Fibroblast of skin of right biceps (primary cell): Measurements from ENCODE around the gene TXNL4A.
A peak's percentile ranks its signal among the peaks of the same experiment; 100 is the strongest.

Experiments
- DNase-seq: peaks from one replicate; pipeline ENCODE4 v3.0.0-alpha.2; 2013

TXNL4A gene

DNA sequence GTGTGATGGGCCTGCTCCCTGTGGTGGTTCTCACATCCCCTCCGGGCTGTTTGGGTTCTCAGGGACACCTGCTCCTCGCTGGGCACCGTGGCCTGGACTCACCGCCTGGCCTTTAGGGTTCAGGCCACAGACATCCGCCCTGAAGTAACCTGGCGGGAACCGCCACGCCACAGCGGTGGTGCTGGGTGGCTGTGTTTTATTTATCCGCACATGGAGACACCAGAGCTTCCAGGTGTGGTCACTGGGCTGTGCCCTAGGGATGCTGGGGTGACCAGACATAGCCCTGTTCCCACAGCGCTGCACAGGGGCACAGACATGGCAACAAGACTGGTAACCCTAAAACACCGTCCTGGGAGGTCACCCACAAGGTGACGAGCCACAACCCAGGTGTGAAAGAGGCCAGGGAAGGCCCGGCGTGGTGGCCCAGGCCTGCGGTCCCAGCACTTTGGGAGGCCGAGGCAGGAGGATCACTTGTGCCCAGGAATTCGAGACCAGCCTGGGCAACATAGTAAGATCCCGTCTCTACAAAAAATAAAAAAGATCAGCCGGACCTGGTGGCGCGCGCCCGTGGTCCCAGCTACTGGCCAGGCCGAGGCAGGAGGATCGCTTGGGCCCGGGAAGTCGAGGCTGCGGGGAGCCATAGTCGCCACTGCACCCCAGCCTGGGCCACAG is 24.6 kb downstream of the TXNL4A start:
- no peak for DNase-seq

- no peak for DNase-seq
Observed at GRCh38 chr18:79962835-79963657, 25.3 kb downstream of the TXNL4A start.

- DNase-seq = no peak
Observed at GRCh38 chr18:79962311-79962710, 26.1 kb downstream of the TXNL4A start.

DNA sequence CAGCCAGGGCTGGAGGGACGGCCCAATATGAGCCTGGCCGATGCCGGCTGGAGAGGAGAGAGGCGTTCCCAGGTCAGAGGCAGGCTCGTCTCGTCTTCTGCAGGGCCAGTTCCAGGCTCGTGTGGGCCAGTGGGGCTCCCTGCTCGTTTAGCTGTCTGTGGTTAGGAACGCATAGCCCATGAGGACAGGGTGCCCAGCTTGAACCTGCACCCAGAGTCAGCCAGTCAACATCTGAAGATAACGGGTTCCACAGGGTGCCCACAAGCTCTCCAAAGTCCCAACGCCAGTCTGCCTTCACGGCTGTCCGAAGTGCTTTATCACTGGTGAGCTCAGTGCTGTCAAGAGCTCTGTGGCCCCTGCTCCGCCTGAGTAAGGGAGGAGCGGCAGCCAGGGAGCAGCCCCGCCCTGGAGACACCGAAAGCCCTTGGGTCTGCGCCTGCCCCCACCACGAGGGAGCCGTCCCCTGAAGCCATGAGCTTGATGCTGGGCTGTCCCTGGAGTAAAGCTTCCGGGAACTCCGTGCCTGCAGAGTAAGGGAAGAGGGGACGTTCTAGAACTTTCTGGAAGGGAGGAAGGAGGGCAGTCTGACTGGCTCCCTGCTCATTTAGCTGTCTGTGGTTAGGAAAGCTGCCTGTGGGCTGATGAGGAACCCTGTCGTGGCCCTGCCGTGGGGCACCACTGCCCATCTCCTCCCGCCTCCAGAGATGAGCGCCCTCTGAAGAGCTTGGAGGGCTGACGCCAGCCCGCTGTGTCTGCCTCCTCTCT is 26.7 kb downstream of the TXNL4A start:
- peak; percentile 14 for DNase-seq

DNA sequence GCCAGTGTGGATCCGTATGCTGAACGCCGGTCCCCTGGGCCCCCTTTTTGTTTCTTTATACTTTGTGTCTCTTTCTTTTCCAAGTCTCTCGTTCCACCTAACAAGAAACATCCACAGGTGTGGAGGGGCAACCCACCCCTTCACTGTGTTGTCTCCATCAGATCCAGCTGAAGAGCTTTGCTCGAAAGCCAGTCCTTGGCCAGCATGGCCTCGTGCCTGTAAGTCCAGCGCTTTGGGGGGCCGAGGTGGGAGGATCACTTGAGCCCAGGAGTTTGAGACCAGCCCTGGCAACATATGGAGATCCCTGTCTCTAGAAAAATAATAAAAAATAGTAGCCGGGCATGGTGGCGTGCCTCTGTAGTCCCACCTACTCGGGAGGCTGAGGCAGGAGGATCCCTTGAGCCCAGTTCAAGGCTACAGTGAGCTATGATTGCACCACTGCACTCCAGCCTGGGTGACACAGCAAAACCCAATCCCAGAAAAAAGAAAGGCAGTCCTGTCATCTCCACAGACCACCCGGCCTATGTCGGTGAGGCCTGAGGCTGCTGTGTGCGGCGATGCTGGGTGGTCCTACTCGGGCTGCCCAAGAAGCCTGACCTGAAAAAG is 27.3 kb downstream of the TXNL4A start:
- no peak for DNase-seq

DNA sequence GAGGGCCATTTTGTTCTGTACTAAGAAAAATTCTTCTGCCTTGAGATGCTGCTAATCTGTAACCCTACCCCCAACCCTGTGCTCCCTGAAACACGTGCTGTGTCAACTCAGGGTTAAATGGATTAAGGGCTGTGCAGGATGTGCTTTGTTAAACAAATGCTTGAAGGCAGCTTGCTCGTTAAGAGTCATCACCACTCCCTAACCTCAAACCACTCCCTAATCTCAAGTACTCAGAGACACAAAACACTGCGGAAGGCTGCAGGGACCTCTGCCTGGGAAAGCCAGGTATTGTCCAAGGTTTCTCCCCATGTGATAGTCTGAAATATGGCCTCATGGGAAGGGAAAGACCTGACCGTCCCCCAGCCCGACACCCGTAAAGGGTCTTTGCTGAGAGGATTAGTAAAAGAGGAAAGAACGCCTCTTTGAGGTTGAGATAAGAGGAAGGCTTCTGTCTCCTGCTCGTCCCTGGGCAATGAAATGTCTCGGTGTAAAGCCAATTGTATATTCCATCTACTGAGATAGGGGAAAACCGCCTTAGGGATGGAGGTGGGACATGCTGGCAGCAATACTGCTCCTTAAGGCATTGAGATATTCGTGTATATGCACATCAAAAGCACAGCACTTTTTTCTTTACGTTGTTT is 28.1 kb downstream of the TXNL4A start:
- DNase-seq = peak; percentile 46

DNA sequence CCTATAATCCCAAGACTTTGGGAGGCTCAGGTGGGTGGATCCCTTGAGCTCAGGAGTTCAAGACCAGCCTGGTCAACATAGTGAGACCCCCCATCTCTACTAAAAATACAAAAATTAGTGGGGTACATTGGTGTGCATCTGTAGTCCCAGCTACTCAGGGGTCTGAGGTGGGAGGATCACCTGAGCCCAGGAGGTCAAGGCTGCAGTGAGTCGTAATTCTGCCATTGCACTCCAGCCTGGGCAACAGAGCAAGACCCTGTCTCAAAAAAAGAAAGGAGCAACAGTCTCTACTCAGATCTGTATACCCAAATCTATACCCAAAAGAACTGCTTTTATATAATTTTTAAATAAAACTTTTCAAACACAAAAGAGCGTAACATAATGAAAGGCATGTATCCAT is 29.4 kb downstream of the TXNL4A start:
- DNase-seq = no peak

DNA sequence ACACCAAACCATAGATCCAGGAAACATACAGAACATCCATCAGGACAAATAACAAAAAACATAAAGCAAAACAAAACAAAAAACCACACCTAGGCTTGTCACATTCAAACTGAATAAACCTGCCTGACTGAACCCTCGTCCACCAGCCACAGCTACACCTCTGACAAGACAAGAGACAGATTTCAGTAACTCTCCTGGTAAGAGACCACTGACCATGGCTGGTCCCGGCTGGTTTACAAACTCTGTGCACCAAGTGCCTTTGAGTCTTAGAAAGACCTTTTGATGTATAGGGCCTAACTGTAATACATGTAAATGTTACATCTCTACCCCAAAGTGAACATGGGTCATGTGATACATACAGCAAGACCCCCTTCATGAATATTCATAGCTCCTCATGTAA is 32.1 kb downstream of the TXNL4A start:
- DNase-seq = no peak

GRCh38 chr18:79955302-79956075 is 32.9 kb downstream of the TXNL4A start:
- no peak for DNase-seq

DNA sequence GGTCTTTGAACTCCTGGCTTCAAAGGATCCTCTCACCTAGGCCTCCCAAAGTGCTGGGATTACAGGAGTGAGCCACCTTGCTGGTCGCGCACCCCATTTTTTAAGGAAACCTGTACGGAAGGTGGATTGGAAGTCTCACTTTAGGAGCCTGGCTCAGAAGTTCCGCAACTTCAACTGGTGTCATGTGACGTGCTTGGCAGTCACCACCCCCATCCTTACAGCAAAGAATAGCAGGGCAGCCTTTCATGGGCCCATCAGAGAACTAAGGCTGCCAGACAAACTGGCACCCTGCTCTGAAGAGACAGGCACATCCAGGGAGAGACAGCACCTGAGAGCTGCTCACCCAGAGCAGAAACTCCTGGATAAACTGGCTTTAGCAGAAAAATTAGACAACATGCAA is 33.6 kb downstream of the TXNL4A start:
- DNase-seq = no peak

DNA sequence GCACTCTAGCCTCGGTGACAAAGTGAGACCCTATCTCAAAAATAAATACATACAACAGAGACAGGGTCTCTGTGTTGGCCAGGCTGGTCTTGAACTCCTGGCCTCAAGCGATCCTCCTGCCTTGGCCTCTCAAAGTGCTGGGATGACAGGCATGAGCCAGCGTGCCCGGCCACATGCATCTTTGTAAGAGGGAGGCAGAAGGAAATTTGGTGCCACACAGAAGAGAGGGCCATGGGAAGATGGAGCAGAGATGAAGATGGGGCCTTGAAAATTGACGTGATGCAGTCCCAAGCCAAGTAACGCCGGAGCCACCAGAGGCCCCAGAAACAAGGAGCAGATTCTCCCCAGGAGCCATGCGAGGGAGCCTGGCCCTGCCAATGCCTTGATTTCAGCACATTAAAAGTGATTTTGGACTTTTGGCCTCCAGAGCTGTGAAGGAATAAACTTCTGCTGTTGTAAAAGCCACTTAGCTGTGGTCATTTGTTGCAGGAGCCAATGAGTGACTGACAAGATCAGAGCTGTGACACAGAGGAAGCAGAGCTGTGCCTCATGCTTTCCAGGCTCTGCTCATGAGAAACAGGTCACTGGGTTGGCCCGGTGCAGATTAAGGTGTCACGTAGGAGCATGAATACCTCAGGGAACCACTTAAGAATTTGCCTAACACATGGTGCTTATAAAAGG is 34.3 kb downstream of the TXNL4A start:
- DNase-seq = no peak

GRCh38 chr18:79952996-79953559 is 35.3 kb downstream of the TXNL4A start:
- DNase-seq = no peak

- no peak for DNase-seq
Observed at GRCh38 chr18:79952456-79952995, 35.8 kb downstream of the TXNL4A start.

GRCh38 chr18:79951545-79952455 is 36.6 kb downstream of the TXNL4A start, which contains the start of gene SLC66A2:
Gene SLC66A2 (minus strand): TSS chr18:79951653. CDS start chr18:79950926, 727 bp downstream.
- DNase-seq = peak; percentile 86

GRCh38 chr18:79950515-79951341 is 37.6 kb downstream of the TXNL4A start:
- DNase-seq = peak; percentile 12

GRCh38 chr18:79949697-79950487 is 38.5 kb downstream of the TXNL4A start:
- DNase-seq = no peak

DNA sequence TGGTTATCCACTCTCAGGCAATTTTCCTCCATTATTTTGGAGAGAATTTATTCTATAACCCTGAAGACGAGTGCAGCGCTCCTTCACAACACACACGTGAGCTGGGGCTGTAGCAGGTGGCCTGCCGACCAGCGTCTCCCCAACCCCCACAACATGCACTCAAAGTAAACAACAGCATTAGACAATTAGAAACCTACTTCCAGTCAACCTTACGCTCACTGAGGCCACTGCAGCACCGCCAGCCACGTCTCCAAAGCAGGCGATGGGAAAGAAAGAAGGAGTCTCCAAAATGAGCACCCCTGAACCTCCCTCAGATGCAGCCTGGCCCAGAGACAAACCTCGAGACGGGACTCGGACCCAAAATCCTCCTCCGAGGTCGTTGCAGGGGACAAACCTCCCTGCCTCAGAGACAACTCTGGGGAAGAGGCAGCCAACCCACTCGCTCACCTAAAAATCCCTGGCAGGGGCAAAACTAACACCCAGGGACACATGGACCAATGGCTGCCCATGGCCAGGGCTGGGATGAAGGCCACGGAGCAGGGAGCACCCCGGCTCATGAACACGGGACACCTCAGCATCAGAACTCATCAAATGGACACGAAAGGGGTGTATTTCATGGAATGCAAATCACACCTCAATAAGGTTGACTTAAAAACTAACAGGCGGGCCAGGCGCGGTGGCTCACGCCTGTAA is 39.5 kb downstream of the TXNL4A start:
- no peak for DNase-seq
